WTC11 (cell line): ENCODE data around the gene LDB2.

Experiments used
- ESRRA ChIP-seq: sonication (generic); formaldehyde crosslinking; IDR thresholded peaks from 2 replicates; pipeline ENCODE4 v1.8.1; 2022; ENCODE audit warnings: mild to moderate bottlenecking, missing genetic modification reagents, borderline replicate concordance
- FOXJ3 ChIP-seq: sonication (generic); formaldehyde crosslinking; IDR thresholded peaks from 2 replicates; pipeline ENCODE4 v1.9.0; 2021; ENCODE audit warnings: missing genetic modification reagents, mild to moderate bottlenecking, borderline replicate concordance
- IRF2 ChIP-seq: sonication (generic); formaldehyde crosslinking; IDR thresholded peaks from 2 replicates; pipeline ENCODE4 v1.8.0; 2022; ENCODE audit warnings: low read depth, missing genetic modification reagents, borderline replicate concordance
- MXD4 ChIP-seq: fragments of 250-450 bp; sonication (Bioruptor Pico); IDR thresholded peaks from 2 replicates; pipeline ENCODE4 v1.8.0; 2021; ENCODE audit warnings: mild to moderate bottlenecking, moderate library complexity, borderline replicate concordance
- RORB ChIP-seq: fragments of 250-450 bp; sonication (Bioruptor Pico); IDR thresholded peaks from 2 replicates; pipeline ENCODE4 v1.9.0; 2021; ENCODE audit warnings: mild to moderate bottlenecking
- ZBTB21 ChIP-seq: sonication (generic); formaldehyde crosslinking; IDR thresholded peaks from 2 replicates; pipeline ENCODE4 v1.8.1; 2023; ENCODE audit warnings: mild to moderate bottlenecking, missing genetic modification reagents, borderline replicate concordance
- TF ChIP-seq, protein P1 (sequence below): sonication (generic); formaldehyde crosslinking; IDR thresholded peaks from 2 replicates; pipeline ENCODE4 v1.8.1; 2023; ENCODE audit warnings: mild to moderate bottlenecking, missing genetic modification reagents
- TF ChIP-seq, protein P2 (sequence below): fragments of 200-600 bp; IDR thresholded peaks from 2 replicates; pipeline ENCODE4 v1.8.0; 2022; ENCODE audit warnings: antibody characterized with exemption
- TF ChIP-seq, protein P3 (sequence below): sonication (generic); formaldehyde crosslinking; IDR thresholded peaks from 2 replicates; pipeline ENCODE4 v1.8.0; 2022; ENCODE audit warnings: mild to moderate bottlenecking, missing genetic modification reagents
- TF ChIP-seq, protein P4 (sequence below): sonication (generic); formaldehyde crosslinking; conservative IDR thresholded peaks from 2 replicates; pipeline ENCODE4 v1.8.1; 2022; ENCODE audit warnings: mild to moderate bottlenecking, missing genetic modification reagents
- TF ChIP-seq, protein P5 (sequence below): sonication (generic); formaldehyde crosslinking; IDR thresholded peaks from 2 replicates; pipeline ENCODE4 v1.8.1; 2022; ENCODE audit warnings: low read depth, missing genetic modification reagents, borderline replicate concordance
- TF ChIP-seq, protein P6 (sequence below): sonication (generic); formaldehyde crosslinking; IDR thresholded peaks from 2 replicates; pipeline ENCODE4 v1.8.1; 2023; ENCODE audit warnings: mild to moderate bottlenecking, missing genetic modification reagents, moderate library complexity
- TF ChIP-seq, protein P7 (sequence below): sonication (generic); formaldehyde crosslinking; IDR thresholded peaks from 2 replicates; pipeline ENCODE4 v1.8.0; 2022; ENCODE audit warnings: mild to moderate bottlenecking, missing genetic modification reagents

DNA sequence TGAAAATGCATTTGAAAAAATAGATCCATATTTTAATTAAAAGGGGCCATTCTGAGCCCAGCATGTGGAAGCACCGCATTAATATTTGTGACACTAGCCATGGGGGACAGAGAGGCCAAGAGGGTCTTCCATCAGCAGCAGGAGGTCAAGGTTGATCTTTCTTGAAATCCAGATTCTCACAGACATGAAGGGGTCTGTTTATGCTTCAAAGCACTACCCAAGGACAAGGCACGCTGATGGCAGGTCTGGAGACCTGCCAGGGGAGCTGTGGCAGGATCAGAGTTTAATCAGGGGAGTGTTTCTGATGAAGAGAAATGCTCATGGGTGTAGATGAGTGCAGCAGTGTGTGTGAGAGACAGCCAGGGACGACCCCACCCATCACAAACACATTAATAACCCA is 243.3 kb downstream of the LDB2 start:
- TF ChIP-seq ZBTB21 (no peak), FOXJ3 (CRISPR knock-in tag) (no peak), IRF2 (CRISPR knock-in tag) (no peak), RORB (CRISPR knock-in tag) (no peak), MXD4 (CRISPR knock-in tag) (no peak), ESRRA (no peak)
- TF ChIP-seq, protein P1, sequence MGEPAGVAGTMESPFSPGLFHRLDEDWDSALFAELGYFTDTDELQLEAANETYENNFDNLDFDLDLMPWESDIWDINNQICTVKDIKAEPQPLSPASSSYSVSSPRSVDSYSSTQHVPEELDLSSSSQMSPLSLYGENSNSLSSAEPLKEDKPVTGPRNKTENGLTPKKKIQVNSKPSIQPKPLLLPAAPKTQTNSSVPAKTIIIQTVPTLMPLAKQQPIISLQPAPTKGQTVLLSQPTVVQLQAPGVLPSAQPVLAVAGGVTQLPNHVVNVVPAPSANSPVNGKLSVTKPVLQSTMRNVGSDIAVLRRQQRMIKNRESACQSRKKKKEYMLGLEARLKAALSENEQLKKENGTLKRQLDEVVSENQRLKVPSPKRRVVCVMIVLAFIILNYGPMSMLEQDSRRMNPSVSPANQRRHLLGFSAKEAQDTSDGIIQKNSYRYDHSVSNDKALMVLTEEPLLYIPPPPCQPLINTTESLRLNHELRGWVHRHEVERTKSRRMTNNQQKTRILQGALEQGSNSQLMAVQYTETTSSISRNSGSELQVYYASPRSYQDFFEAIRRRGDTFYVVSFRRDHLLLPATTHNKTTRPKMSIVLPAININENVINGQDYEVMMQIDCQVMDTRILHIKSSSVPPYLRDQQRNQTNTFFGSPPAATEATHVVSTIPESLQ (CRISPR knock-in tag): no peak
- TF ChIP-seq, protein P2, sequence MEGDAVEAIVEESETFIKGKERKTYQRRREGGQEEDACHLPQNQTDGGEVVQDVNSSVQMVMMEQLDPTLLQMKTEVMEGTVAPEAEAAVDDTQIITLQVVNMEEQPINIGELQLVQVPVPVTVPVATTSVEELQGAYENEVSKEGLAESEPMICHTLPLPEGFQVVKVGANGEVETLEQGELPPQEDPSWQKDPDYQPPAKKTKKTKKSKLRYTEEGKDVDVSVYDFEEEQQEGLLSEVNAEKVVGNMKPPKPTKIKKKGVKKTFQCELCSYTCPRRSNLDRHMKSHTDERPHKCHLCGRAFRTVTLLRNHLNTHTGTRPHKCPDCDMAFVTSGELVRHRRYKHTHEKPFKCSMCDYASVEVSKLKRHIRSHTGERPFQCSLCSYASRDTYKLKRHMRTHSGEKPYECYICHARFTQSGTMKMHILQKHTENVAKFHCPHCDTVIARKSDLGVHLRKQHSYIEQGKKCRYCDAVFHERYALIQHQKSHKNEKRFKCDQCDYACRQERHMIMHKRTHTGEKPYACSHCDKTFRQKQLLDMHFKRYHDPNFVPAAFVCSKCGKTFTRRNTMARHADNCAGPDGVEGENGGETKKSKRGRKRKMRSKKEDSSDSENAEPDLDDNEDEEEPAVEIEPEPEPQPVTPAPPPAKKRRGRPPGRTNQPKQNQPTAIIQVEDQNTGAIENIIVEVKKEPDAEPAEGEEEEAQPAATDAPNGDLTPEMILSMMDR: no peak
- TF ChIP-seq, protein P3, sequence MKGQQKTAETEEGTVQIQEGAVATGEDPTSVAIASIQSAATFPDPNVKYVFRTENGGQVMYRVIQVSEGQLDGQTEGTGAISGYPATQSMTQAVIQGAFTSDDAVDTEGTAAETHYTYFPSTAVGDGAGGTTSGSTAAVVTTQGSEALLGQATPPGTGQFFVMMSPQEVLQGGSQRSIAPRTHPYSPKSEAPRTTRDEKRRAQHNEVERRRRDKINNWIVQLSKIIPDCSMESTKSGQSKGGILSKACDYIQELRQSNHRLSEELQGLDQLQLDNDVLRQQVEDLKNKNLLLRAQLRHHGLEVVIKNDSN (CRISPR knock-in tag): no peak
- TF ChIP-seq, protein P4, sequence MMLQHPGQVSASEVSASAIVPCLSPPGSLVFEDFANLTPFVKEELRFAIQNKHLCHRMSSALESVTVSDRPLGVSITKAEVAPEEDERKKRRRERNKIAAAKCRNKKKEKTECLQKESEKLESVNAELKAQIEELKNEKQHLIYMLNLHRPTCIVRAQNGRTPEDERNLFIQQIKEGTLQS: no peak
- TF ChIP-seq, protein P5, sequence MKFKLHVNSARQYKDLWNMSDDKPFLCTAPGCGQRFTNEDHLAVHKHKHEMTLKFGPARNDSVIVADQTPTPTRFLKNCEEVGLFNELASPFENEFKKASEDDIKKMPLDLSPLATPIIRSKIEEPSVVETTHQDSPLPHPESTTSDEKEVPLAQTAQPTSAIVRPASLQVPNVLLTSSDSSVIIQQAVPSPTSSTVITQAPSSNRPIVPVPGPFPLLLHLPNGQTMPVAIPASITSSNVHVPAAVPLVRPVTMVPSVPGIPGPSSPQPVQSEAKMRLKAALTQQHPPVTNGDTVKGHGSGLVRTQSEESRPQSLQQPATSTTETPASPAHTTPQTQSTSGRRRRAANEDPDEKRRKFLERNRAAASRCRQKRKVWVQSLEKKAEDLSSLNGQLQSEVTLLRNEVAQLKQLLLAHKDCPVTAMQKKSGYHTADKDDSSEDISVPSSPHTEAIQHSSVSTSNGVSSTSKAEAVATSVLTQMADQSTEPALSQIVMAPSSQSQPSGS (CRISPR knock-in tag): no peak
- TF ChIP-seq, protein P6, sequence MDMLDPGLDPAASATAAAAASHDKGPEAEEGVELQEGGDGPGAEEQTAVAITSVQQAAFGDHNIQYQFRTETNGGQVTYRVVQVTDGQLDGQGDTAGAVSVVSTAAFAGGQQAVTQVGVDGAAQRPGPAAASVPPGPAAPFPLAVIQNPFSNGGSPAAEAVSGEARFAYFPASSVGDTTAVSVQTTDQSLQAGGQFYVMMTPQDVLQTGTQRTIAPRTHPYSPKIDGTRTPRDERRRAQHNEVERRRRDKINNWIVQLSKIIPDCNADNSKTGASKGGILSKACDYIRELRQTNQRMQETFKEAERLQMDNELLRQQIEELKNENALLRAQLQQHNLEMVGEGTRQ (CRISPR knock-in tag): no peak
- TF ChIP-seq, protein P7, sequence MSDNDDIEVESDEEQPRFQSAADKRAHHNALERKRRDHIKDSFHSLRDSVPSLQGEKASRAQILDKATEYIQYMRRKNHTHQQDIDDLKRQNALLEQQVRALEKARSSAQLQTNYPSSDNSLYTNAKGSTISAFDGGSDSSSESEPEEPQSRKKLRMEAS (CRISPR knock-in tag): no peak
